Calu3 (cell line): Measurements from ENCODE around the gene INF2. TPM values are rescaled to one million over a fixed set of nuclear protein-coding genes. Genes with fewer than 3 reads are reported as not detected.

Experiments used
- BruUV-seq: library from RNA; stranded (reverse); fragments of 400-500 nt; replicated peaks from 2 replicates; lab custom pipeline; 2021; lab: Mats Ljungman, UMichigan
- CTCF ChIA-PET: fragments of 300-600 bp; sonication (Branson Sonifier 250); formaldehyde crosslinking; loops from one replicate; lab custom pipeline; 2022; ENCODE audit warnings: antibody characterized with exemption; lab: Charles Lee
- DNase-seq: peaks from one replicate; pipeline ENCODE4 v3.0.0; 2022
- H3K27ac Mint-ChIP-seq: one replicate; pipeline ENCODE4 v1.8.0; 2022; ENCODE audit warnings: mixed read lengths; ENCODE audit not compliant: unreplicated experiment
- H3K27me3 Mint-ChIP-seq: one replicate; pipeline ENCODE4 v1.8.0; 2022; ENCODE audit warnings: mixed read lengths; ENCODE audit not compliant: unreplicated experiment
- H3K36me3 Mint-ChIP-seq: one replicate; pipeline ENCODE4 v1.8.0; 2022; ENCODE audit warnings: mild to moderate bottlenecking, moderate library complexity, mixed read lengths; ENCODE audit not compliant: insufficient read depth, unreplicated experiment
- H3K4me1 Mint-ChIP-seq: one replicate; pipeline ENCODE4 v1.8.0; 2022; ENCODE audit warnings: mild to moderate bottlenecking, low read depth, mixed read lengths; ENCODE audit not compliant: unreplicated experiment
- H3K4me3 Mint-ChIP-seq: one replicate; pipeline ENCODE4 v1.8.0; 2022; ENCODE audit warnings: mild to moderate bottlenecking, low read depth, moderate library complexity, mixed read lengths; ENCODE audit not compliant: unreplicated experiment
- H3K9me3 Mint-ChIP-seq: one replicate; pipeline ENCODE4 v1.8.0; 2022; ENCODE audit warnings: low read depth, mixed read lengths; ENCODE audit not compliant: unreplicated experiment
- CTCF ChIP-seq: fragments of 200-600 bp; IDR thresholded peaks from one replicate; pipeline ENCODE4 v1.8.0; 2022; ENCODE audit warnings: antibody characterized with exemption; ENCODE audit not compliant: unreplicated experiment
- intact Hi-C: fragments of 100-400 bp; cut with micrococcal nuclease; formaldehyde crosslinking; loops from one replicate; pipeline ENCODE4 v1.10.0; 2022; ENCODE audit not compliant: unreplicated experiment
- total RNA-seq: library from RNA; stranded (reverse); gene quantifications from 2 replicates; pipeline ENCODE4 v1.2.3, GENCODE V29; 2022

Gene INF2
- total RNA-seq, 1 experiment from 2014 or later = 208 TPM

DNA sequence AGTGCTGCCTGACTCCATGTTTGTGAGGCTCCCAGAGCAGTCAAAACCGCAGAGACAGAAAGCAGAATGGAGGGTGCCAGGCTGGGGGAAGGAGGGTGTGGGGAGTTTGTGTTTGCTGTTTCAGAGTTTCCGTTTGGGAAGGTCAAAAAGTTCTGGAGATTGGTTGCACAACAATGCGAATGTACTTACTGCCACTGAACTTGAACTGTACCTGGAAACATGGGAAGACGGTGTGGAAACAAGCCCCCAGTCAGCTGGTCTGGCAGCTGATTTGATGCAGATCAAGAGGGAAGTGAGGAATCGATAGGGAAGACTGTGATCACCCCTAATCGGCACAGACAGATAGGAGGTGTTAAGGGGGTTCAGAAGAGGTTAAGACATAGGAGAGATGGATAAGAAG, 35.3 kb upstream of the INF2 start:
- Mint-ChIP-seq H3K27ac (no peak overlapping the region), H3K36me3 (peaks cover 12% of the 10 kb centered on the region), H3K4me1 (peaks cover 13% of the 10 kb centered on the region), H3K4me3 (no peak overlapping the region), H3K9me3 (peaks cover 3% of the 10 kb centered on the region), H3K27me3 (no peaks in the 10 kb centered on the region)
- intact Hi-C loops = no loop called here
- no TSS peak for BruUV-seq
- CTCF ChIA-PET = no interaction called here
- TF ChIP-seq CTCF = no peak
- DNase-seq = no peak

- CTCF ChIA-PET = interaction anchor here (0.6 to 3.0 kb wide), 2 partner anchors 11 to 44 kb away, joined by 15 to 19 read pairs; no protein-coding TSS in a partner anchor
- DNase-seq = no peak
- H3K27me3 Mint-ChIP-seq = no peaks in the 10 kb centered on the region
- no peak overlapping the region for H3K4me3 Mint-ChIP-seq
- H3K4me1 Mint-ChIP-seq = peaks cover 13% of the 10 kb centered on the region
- TF ChIP-seq CTCF = no peak
- BruUV-seq = no TSS peak
- peaks cover 13% of the 10 kb centered on the region for H3K36me3 Mint-ChIP-seq
- no peak overlapping the region for H3K27ac Mint-ChIP-seq
- H3K9me3 Mint-ChIP-seq = peaks cover 3% of the 10 kb centered on the region
- intact Hi-C loops = no loop called here
These were observed 34.1 kb upstream of the INF2 start for GRCh38 chr14:104655128-104655848.

DNA sequence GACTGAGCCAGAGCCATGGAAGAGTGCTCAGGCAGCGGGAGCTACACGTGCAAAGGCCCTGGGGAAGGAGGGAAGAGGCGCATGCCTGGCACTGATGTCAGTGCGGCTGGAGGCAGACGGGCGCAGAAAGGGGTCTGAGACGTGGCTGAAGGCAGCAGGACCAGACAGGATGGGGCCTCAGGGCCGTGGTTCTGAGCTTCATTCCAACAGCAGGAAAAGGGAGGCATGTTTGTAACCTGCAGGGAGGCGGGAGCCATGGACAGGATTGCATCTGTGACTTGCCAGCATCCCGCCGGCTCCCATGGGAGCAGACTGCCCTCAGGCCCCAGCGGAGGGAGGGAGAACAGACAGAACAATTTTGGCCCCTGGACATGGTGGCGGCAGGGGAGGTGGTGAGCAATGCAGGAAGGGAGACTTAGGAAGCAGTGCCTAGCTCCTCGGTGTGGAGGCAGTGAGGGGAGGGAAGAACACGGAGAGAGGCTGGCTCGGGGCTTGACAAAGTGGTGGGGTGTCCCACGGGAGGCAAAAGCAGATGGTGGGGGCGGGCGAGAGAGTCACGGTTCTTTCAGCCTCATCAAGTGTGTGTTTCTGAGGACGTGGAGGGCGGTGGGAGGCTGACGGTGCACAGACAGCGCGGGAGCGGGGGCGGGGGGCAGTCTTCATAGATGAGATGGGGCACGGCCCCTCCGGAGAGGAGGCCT, 33.3 kb upstream of the INF2 start:
- no peak for TF ChIP-seq CTCF
- H3K27ac Mint-ChIP-seq = no peak overlapping the region
- H3K9me3 Mint-ChIP-seq = peaks cover 4% of the 10 kb centered on the region
- CTCF ChIA-PET = interaction anchor here (0.7 to 3.0 kb wide), 2 partner anchors 10 to 300 kb away, joined by 5 to 15 read pairs; no protein-coding TSS in a partner anchor
- peaks cover 12% of the 10 kb centered on the region for H3K36me3 Mint-ChIP-seq
- H3K4me3 Mint-ChIP-seq = no peak overlapping the region
- H3K27me3 Mint-ChIP-seq = no peaks in the 10 kb centered on the region
- peaks cover 13% of the 10 kb centered on the region for H3K4me1 Mint-ChIP-seq
- intact Hi-C loops = no loop called here
- no TSS peak for BruUV-seq
- DNase-seq = no peak

DNA sequence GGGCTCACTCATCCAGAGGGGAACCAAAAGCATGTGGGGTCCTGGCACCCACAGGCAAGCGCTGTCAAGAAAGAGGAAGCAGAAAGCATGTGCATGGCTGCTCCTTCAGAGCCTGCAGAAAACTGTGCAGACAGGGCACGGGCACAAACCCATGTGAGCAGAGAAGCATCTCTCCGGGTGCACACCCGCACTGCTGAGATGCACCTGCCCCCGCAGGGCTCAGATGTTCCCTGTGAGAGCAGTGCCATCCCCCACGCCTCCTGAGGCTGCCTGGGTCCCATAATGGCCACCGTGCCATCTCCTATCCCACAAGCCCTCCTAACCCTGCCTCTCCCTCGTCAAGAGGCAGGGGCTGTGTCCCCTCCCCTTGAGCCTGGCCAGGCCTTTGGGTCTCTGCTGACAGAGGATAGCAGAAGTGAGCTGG, 32.3 kb upstream of the INF2 start:
- BruUV-seq = no TSS peak
- Mint-ChIP-seq H3K9me3 (peaks cover 9% of the 10 kb centered on the region), H3K27me3 (no peaks in the 10 kb centered on the region), H3K36me3 (peaks cover 7% of the 10 kb centered on the region), H3K4me3 (no peak overlapping the region), H3K27ac (no peak overlapping the region), H3K4me1 (peaks cover 13% of the 10 kb centered on the region)
- CTCF ChIA-PET = interaction anchor here (0.9 to 3.0 kb wide), 2 partner anchors 9 to 30 kb away, joined by 3 to 15 read pairs; no protein-coding TSS in a partner anchor
- TF ChIP-seq CTCF = no peak
- intact Hi-C loops = no loop called here
- no peak for DNase-seq
